ENCODE results near the gene CLNK.
"Not testable (repeated sequence)": the region's sequence is repeated elsewhere in the genome, so short reads cannot be mapped to it uniquely, and the experiment has no call there.

Gene CLNK

DNA sequence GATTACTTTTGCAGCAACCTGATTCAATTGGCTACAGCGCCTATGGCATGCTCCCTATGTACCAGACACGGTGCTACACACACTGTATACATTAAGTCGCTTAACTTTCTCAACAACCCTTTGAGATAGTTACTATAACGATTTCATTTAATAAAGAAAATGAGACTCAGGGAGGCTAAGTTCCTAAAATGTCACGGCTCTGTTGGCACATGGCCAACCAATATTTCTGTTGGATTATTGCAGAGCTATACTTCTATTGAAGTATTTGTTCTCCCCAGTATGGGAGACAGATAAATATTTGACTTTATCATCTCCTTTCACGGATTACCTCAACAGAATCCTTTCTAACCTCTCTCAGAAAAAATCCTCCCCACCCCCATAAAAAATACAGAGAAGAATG, 25.3 kb downstream of the CLNK start:
- DNase-seq (ENCODE audit: low spot score) = no peak

- no peak for DNase-seq (ENCODE audit: low spot score)
These were observed 27.6 kb downstream of the CLNK start for GRCh38 chr4:10656988-10657387.

GRCh38 chr4:10656420-10656819, 28.1 kb downstream of the CLNK start:
- DNase-seq (ENCODE audit: low spot score) = no peak

DNA sequence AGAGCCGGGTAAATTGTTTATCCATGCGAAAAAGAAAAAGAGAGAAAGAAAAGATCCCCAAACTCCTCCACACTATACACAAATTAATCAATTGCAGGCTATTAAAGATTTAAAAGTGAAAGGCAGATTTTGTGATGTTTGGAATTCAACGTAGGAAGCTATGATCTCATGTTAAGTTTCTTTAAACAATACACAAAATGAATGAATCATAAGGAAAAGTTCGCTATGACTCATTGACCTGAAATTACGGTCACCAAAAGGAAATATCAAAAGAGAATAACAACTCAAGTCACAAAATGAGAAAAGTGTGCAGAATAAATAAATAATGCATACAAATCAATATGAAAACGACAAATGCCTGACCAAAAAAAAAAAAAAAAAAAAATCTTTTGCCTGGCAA, 28.6 kb downstream of the CLNK start:
- peak; percentile 30 for DNase-seq (ENCODE audit: low spot score)

DNA sequence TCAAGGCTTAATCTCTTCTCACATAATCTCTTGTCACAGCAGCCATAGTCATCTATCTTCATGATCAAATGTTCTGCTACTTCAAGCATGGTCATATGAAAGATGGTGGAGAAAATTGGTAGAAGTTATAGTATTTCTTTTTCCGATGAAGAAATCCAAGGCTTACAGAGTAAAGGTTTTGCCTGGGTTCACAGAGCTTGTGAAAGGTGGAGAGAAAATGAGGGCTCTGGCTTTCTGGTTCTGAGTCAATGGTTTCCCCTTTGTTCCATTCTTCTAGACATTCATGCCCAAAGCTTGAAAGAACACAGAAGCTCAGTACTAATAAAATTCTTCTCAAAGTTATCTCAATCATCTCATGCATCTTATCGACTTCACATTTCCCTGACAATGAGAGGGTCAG, 36.1 kb downstream of the CLNK start:
- no peak for DNase-seq (ENCODE audit: low spot score)

- DNase-seq (ENCODE audit: low spot score) = no peak
These were observed 36.7 kb downstream of the CLNK start for GRCh38 chr4:10647846-10648245.

DNA sequence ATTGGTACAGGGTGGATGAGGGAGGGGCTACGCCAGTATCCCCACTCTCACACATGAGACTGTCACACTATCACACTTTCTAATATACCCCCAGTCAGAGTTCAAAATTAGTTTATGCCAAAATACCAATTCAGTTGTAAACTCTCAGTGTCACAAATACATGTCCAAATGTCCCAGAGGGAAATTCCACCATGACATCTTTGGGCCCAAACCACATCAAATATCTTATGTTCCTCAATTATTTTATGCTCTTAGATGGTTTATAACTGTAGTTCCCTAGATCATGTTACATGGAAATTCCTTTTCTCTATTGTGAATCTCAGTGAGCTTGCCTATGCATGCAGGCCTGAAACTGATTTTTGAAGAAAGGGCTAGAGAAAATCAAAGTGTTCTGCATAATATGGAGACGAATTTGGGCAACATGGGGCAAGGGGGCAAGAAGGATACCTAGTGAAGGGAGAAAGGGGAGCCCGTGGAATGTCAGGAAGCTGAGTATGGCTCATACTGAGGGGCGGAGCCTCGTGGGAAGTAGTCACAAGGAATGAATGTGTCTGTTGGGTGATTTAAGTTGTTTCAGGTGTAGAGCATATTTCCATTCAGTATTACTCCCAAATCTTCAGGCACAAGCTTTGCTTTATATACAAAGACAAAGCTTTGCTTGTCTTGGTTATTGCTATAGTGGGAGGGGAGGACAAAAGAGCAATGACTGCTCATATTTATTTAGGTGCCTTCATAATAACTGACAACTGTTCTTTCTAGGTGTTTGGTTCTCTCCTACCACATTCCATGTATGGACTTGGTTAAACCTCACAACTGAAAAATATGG, 40.8 kb downstream of the CLNK start:
- no peak for DNase-seq (ENCODE audit: low spot score)

GRCh38 chr4:10640561-10641201, 43.9 kb downstream of the CLNK start:
- no peak for DNase-seq (ENCODE audit: low spot score)

DNA sequence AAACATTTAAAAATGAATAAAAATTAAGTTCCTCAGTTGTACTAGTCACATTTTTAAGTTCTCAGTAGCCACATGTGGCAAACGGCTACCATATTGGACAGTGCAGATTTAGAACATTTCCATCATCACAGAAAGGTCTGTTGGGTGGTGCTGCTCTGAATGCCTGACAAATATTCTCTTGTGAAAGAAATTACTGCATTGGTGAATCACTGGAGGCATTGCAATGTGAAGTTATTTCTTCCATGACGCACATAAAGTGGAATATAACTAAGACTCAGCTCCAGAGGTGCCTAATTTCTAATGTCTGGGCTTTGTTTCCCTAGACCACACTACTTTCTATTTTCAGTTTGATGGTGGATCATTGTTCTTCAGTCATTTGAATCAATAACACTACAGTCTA, 44.9 kb downstream of the CLNK start:
- DNase-seq (ENCODE audit: low spot score) = peak; percentile 51

DNA sequence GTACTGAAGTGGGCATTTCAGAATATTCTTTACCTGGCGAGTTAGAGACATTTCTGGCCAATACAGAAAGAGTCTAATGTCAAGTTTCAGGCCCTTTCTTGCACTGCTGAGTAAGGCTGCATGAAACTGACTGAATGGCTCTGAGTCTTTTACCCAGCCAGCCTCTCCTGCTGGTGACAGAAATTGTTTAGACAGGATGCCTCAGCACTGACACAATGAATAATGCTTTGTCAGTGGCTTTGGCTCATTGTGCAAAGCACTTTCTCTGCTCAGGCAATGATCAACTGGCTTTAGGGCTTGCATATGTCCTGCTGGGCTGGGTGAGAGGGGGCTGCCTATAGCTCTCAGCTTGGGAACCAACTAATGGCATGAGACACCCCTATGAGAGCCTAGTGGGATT, 45.5 kb downstream of the CLNK start:
- no peak for DNase-seq (ENCODE audit: low spot score)

DNA sequence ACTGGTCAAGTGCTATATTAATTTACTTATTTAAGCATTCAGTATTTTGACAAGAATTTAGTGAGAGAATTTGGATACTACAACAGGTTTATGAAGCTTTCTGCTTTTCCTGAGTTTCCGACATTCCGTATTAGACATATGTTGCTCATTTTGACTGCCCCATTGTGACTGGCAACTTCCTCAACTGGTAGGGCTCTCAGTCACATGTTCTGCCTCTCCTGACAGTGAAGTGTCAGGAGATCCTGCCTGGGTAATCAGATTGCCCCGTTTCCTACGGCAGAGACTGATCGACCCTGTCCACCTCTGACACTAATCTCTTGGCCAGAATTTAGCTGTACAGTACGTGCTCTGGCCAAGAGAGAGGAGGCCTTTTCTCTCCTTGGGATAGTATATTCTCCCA, 49.5 kb downstream of the CLNK start:
- DNase-seq (ENCODE audit: low spot score) = no peak

DNA sequence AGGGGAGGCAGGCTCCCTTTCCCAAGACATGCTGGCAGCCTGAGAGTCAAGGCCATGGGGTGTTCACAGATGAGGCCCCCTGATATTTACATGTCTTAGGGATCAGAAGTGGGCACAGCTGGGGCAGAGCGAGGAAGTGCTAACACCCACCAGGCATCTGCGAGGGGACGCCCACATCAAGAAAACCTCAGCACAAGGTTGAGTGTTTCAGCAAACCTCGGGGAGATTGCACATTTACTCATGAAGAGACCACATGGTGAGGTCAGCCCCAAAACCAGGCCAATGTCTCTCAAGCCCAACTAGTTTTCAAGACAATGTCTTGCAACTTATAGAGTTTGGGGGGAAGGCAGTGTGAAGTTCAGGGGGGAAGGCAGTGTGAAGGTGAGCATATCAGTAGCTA, 55.2 kb downstream of the CLNK start:
- DNase-seq (ENCODE audit: low spot score) = no peak

DNA sequence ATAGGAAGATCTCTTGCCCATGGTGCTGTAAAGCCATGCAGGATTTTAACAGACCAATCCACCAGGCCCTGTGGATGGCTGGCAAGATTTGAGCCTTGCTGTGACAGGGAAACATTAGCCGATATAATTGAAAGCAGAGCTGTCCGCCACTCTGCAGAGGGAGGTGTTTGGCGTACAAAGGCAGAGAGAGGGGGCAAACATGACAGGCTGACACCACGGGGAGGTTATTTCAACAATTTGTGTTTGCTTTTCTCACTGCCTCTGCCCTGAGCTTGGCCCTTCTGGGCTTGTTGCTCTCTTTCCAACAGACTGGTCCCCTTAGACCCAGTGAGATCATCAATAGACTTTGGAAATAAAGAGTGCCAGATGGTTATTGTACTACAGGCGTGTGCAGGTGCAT, 59.4 kb downstream of the CLNK start:
- no peak for DNase-seq (ENCODE audit: low spot score)

DNA sequence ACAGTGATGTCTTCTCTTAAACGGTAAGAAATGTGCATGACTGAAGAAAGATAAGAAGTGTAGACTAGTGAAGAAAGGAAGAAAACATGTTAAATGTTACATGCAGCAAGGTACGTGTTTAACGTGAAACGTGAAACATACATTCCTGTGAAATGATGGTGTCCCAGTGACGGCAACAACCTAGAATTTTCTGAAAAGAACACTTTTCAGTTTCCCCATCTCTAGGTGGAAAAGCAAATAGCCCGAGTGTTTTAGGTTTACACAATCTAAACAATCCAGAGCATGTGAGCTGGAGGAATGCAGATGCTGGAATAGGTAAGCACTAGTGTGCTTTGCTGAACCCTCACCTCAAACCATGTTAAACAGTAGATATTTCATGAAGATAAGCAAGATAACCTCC, 60.7 kb downstream of the CLNK start:
- DNase-seq (ENCODE audit: low spot score) = no peak

DNA sequence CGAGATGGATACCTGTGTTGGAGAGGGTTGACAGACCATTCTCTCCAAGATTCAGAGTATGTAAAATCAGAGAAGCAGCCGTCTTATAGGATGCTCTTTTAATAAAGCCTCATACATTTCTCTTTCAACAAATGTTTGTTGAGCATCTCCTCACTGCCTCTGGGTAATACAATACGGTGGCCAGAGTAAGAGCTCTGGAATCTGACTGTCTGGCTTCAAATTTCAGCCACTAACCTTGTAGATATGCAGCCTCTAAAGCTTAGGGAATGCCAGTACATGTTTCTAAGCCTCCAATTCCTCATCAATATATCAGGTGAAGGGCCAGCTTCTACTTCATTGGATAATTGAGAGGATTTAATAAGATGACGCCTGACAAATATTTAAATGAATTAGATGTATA, 61.3 kb downstream of the CLNK start:
- DNase-seq (ENCODE audit: low spot score) = peak; percentile 20

DNA sequence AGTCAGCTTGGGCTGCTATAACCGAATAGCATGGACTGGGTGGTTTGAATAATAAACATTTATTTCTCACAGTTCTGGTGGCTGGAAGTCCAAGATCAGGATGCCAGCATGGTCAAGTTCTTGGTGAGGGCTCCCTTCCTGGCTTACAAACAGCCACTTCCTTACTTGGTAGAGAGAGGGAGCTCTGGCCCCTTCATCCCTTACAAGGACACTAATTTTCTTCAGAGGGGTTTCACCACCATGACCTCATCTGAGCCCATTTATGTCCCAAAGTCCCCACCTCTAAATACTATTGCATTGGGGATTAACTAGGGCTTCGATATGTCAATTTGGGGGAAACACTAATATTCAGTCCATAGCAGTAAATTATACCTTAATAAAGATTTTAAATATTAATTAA, 61.8 kb downstream of the CLNK start:
- no peak for DNase-seq (ENCODE audit: low spot score)

GRCh38 chr4:10620935-10621488, 63.6 kb downstream of the CLNK start:
- DNase-seq (ENCODE audit: low spot score) = no peak

DNA sequence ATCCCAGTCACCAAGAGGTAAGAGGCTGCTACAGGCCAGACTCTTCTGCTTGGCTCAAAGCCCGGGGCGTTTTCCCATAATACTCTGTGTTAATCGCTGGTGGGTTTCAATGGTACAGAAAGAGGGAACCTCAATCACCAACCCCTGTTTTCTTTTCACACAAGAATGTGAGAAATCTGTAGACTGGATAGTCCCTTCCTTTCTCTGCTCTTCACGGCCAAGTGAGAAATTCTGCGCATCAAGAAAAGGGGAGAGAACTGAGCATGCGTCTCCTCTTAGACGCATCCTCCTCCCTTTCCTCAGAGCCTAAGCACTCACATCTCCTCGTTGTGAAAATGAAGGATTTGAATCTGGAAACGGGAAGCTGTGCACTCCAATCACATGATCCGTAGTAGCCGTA, 64.7 kb downstream of the CLNK start:
- no peak for DNase-seq (ENCODE audit: low spot score)

DNA sequence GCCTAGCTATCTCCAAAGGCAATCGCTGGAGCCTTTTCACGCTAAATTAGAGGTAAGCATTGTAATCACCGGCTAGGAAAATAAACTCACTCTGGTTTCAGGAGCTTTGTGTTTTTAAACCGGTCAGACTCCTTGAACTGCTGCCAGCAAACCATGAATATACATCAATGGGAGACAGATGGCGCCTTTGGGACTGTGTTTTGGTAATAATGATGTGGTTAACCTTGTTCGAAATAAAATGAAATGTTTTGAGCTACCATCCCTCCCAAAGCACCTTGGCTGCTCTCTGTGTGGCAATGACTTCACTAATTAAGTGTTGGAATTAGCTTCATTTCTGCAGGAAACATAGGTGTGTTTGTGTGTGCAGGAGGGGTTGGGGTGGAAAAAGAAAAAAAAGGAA, 65.3 kb downstream of the CLNK start:
- DNase-seq (ENCODE audit: low spot score) = no peak

- not testable (repeated sequence) for DNase-seq (ENCODE audit: low spot score)
These were observed 69.6 kb downstream of the CLNK start for GRCh38 chr4:10614926-10615325.

DNA sequence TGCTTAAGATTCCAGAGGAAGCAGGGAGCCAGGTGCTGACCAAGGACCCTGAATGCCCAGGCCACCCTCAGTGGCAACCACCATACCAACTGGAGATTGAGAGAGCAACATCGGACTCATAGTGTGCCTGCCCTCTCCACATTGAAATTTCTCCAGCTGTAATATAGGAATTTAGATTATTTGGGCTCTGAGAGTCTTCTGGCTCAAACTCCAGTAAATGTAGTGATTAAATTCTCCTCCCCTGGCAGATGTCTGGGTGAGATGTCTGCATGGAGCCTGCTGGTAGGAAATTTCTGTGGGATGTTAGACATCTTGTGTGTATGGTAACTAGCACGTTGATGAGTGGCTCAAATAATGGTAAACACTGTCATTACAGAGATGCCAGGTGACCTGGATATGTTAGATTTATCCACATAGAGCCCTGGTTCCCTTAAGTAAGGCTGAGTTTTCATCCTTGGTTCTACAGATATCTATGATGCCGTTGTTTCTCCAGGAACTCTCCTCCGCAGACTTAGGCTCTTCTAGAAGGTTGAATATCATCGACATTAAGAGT, 70.6 kb downstream of the CLNK start:
- no peak for DNase-seq (ENCODE audit: low spot score)

GRCh38 chr4:10612476-10612875, 72.1 kb downstream of the CLNK start:
- no peak for DNase-seq (ENCODE audit: low spot score)

GRCh38 chr4:10611673-10612072, 72.9 kb downstream of the CLNK start:
- peak; percentile 87 for DNase-seq (ENCODE audit: low spot score)
